ENCODE measurements around the gene CALD1. TPM values are rescaled to one million over a fixed set of nuclear protein-coding genes. Genes with fewer than 3 reads are reported as not detected.

Gene CALD1
- polyA plus RNA-seq, 6 donors from 2014 or later = 0.12 to 1.3 (median 0.64) TPM; not detected in 1

- DNase-seq (no peak), ATAC-seq (ENCODE audit: low read depth in 2 of 2) (no peak)
- Mint-ChIP-seq H3K4me3 (no peak overlapping the region), H3K4me1 (peaks cover 0 to 7% (median 4%) of the 10 kb centered on the region in 3 donors), H3K9me3 (peaks cover 0 to 9% (median 0%) of the 10 kb centered on the region in 7 donors), H3K27me3 (peaks cover 0 to 8% (median 0%) of the 10 kb centered on the region in 3 donors), H3K27ac (no peak overlapping the region), H3K36me3 (no peaks in the 10 kb centered on the region)
Observed at GRCh38 chr7:134847851-134848588, 68.6 kb downstream of the CALD1 start.

DNA sequence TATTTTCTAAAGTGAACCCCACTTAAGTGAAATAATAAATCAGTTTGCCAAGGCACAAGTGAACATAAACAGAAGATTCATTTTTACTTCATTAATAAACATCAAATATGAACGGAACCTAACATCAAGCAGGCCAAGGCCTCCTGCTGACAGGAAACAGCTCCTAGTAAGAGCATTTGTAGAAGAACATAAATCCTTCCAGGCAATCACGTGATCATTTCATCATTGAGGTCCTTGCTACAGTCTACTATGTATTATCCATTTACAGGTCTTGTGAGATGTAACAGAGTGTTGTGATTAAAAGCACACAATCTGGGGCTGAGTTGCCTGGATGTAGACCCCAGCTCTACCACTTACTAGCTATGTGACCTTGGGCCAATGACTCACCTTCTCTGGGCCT, 70.6 kb downstream of the CALD1 start:
- Mint-ChIP-seq H3K27me3 (peaks cover 0 to 8% (median 0%) of the 10 kb centered on the region in 3 donors), H3K4me3 (no peak overlapping the region), H3K9me3 (peaks cover 0 to 9% (median 0%) of the 10 kb centered on the region in 7 donors), H3K36me3 (no peaks in the 10 kb centered on the region), H3K27ac (no peak overlapping the region), H3K4me1 (peaks cover 4 to 12% (median 4%) of the 10 kb centered on the region in 3 donors)
- ATAC-seq (ENCODE audit: low read depth in 2 of 2) (no peak), DNase-seq (no peak)

- peaks cover 4 to 13% (median 5%) of the 10 kb centered on the region in 3 donors for H3K4me1 Mint-ChIP-seq
- H3K9me3 Mint-ChIP-seq = peaks cover 0 to 9% (median 0%) of the 10 kb centered on the region in 7 donors
- no peak for DNase-seq
- H3K36me3 Mint-ChIP-seq = no peaks in the 10 kb centered on the region
- ATAC-seq (ENCODE audit: low read depth in 2 of 2) = no peak
- no peak overlapping the region for H3K4me3 Mint-ChIP-seq
- H3K27ac Mint-ChIP-seq = no peak overlapping the region
- peaks cover 0 to 5% (median 0%) of the 10 kb centered on the region in 3 donors for H3K27me3 Mint-ChIP-seq
Observed at GRCh38 chr7:134851141-134851540, 71.7 kb downstream of the CALD1 start.

GRCh38 chr7:134852625-134853024, 73.2 kb downstream of the CALD1 start:
- Mint-ChIP-seq H3K27ac (peak overlapping the region in 1 of 6 donors; percentile 15), H3K4me3 (no peak overlapping the region), H3K27me3 (no peaks in the 10 kb centered on the region), H3K36me3 (no peaks in the 10 kb centered on the region), H3K9me3 (peaks cover 0 to 9% (median 0%) of the 10 kb centered on the region in 7 donors), H3K4me1 (peaks cover 4 to 13% (median 5%) of the 10 kb centered on the region in 3 donors)
- ATAC-seq (ENCODE audit: low read depth in 2 of 2) (no peak), DNase-seq (no peak)

DNA sequence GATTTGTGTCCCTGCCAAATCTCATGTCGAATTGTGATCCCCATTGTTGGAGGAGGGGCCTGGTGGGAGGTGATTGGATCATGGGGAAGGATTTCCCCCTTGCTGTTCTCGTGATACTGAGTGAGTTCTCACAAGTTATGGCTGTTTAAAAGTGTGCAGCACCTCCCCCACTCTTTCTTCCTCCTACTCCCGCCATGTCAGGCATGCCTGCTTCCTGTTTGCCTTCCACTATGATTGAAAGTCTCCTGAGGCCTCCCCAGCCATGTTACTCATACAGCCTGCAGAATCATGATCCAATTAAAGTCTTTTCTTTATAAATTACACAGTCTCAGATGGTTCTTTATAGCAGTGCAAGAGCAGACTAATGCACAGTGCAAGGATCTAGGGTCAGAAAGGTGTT, 75.4 kb downstream of the CALD1 start:
- peak overlapping the region in 1 of 8 donors; percentile 16 for H3K4me3 Mint-ChIP-seq
- DNase-seq (no peak), ATAC-seq (ENCODE audit: low read depth in 2 of 2) (no peak)
- peaks cover 4 to 13% (median 5%) of the 10 kb centered on the region in 3 donors for H3K4me1 Mint-ChIP-seq
- no peaks in the 10 kb centered on the region for H3K27me3 Mint-ChIP-seq
- no peak overlapping the region for H3K27ac Mint-ChIP-seq
- H3K9me3 Mint-ChIP-seq = peaks cover 0 to 9% (median 0%) of the 10 kb centered on the region in 7 donors
- no peaks in the 10 kb centered on the region for H3K36me3 Mint-ChIP-seq

- peak overlapping the region in 1 of 6 donors; percentile 28 for H3K27ac Mint-ChIP-seq
- no peaks in the 10 kb centered on the region for H3K27me3 Mint-ChIP-seq
- H3K36me3 Mint-ChIP-seq = no peaks in the 10 kb centered on the region
- no peak for DNase-seq
- H3K9me3 Mint-ChIP-seq = peaks cover 0 to 9% (median 0%) of the 10 kb centered on the region in 7 donors
- ATAC-seq (ENCODE audit: low read depth in 2 of 2) = no peak
- peaks cover 4 to 13% (median 5%) of the 10 kb centered on the region in 3 donors for H3K4me1 Mint-ChIP-seq
- H3K4me3 Mint-ChIP-seq = no peak overlapping the region
Observed at GRCh38 chr7:134855442-134855841, 76.0 kb downstream of the CALD1 start.

- ATAC-seq (ENCODE audit: low read depth in 2 of 2) (no peak), DNase-seq (no peak)
- H3K4me1 Mint-ChIP-seq = peaks cover 0 to 7% (median 5%) of the 10 kb centered on the region in 3 donors
- H3K27ac Mint-ChIP-seq = no peak overlapping the region
- H3K9me3 Mint-ChIP-seq = peaks cover 0 to 5% (median 0%) of the 10 kb centered on the region in 7 donors
- H3K4me3 Mint-ChIP-seq = no peak overlapping the region
- H3K27me3 Mint-ChIP-seq = no peaks in the 10 kb centered on the region
- no peaks in the 10 kb centered on the region for H3K36me3 Mint-ChIP-seq
Observed at GRCh38 chr7:134856091-134856490, 76.7 kb downstream of the CALD1 start.

DNA sequence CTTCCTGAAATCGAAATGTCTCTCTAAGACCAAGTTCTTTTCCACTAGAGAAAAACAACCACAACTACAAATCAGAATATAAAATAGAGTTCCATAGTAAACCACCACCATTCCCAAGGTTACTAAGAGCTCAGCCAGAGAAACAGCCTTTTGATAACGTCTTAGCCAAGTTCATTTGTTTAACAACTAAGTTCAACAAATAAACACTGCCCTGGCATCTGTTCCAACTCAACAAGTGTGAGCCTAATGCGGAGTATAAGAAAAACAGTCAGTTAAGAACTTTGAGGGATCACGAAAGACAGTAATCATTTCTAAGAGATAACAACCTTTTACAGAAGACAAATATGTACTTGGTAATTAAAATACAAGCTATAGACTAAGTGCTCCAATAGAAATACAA, 77.3 kb downstream of the CALD1 start:
- Mint-ChIP-seq H3K36me3 (no peaks in the 10 kb centered on the region), H3K4me1 (peaks cover 0 to 6% (median 5%) of the 10 kb centered on the region in 3 donors), H3K27ac (no peak overlapping the region), H3K4me3 (no peak overlapping the region), H3K9me3 (peaks cover 0 to 4% (median 0%) of the 10 kb centered on the region in 7 donors), H3K27me3 (no peaks in the 10 kb centered on the region)
- no peak for DNase-seq
- no peak for ATAC-seq (ENCODE audit: low read depth in 2 of 2)

GRCh38 chr7:134857958-134858357, 78.5 kb downstream of the CALD1 start:
- Mint-ChIP-seq H3K27me3 (peaks cover 0 to 4% (median 0%) of the 10 kb centered on the region in 3 donors), H3K4me1 (peaks cover 0 to 6% (median 5%) of the 10 kb centered on the region in 3 donors), H3K9me3 (peaks cover 0 to 3% (median 0%) of the 10 kb centered on the region in 7 donors), H3K4me3 (no peak overlapping the region), H3K27ac (no peak overlapping the region), H3K36me3 (no peaks in the 10 kb centered on the region)
- ATAC-seq (ENCODE audit: low read depth in 2 of 2) (no peak), DNase-seq (no peak)

GRCh38 chr7:134859783-134860182, 80.3 kb downstream of the CALD1 start:
- H3K27me3 Mint-ChIP-seq = peaks cover 0 to 12% (median 0%) of the 10 kb centered on the region in 3 donors
- H3K4me1 Mint-ChIP-seq = peaks cover 0 to 4% (median 4%) of the 10 kb centered on the region in 3 donors
- no peaks in the 10 kb centered on the region for H3K36me3 Mint-ChIP-seq
- H3K4me3 Mint-ChIP-seq = no peak overlapping the region
- DNase-seq (no peak), ATAC-seq (ENCODE audit: low read depth in 2 of 2) (no peak)
- peaks cover 0 to 1% (median 0%) of the 10 kb centered on the region in 7 donors for H3K9me3 Mint-ChIP-seq
- no peak overlapping the region for H3K27ac Mint-ChIP-seq

DNA sequence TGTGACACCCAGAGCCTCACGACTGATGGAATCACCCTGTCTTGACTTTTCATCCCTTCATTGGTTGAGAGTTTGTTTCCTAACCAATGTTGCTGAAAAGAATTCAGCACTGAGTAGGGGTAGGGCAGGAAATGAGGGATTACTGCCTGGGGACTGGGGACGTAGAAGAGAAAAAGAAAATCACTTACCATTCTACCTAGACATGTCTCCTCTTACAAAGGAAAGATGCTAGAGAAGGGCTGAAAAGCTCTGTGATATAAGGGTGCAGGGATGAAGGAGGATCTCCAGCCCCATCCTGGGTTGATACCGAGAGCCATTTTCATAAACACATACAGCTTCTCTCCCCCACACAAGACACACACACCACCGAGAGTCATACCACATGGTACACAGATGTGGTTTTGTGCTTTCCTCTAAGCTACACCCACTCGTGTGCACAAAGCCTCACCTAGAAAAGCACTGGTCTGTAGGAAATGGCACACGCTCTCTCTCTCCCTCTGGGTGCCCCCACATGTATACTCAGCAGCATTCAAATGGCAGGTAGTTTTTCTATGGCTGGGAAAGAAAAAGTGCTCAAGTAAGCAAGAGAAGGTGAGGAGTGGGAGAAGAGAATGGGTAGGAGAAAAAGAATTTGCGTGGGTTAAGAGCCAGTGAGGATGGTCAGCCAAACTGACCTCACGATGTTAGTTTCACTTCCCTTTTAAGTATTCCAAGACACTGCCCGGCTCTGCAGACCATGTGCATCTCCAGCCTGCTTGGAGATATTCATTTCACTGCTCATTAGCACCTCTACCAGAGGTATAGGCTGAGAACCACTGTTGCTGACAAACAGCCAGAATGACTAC, 85.8 kb downstream of the CALD1 start:
- Mint-ChIP-seq H3K27me3 (peaks cover 0 to 21% (median 0%) of the 10 kb centered on the region in 3 donors), H3K4me3 (no peak overlapping the region), H3K36me3 (no peaks in the 10 kb centered on the region), H3K27ac (no peak overlapping the region), H3K4me1 (no peaks in the 10 kb centered on the region), H3K9me3 (no peaks in the 10 kb centered on the region)
- DNase-seq (no peak), ATAC-seq (ENCODE audit: low read depth in 2 of 2) (no peak)

GRCh38 chr7:134866617-134867016, 87.2 kb downstream of the CALD1 start:
- Mint-ChIP-seq H3K27ac (no peak overlapping the region), H3K36me3 (no peaks in the 10 kb centered on the region), H3K9me3 (no peaks in the 10 kb centered on the region), H3K4me1 (no peaks in the 10 kb centered on the region), H3K27me3 (peaks cover 0 to 21% (median 0%) of the 10 kb centered on the region in 3 donors), H3K4me3 (no peak overlapping the region)
- ATAC-seq (ENCODE audit: low read depth in 2 of 2) (no peak), DNase-seq (no peak)

DNA sequence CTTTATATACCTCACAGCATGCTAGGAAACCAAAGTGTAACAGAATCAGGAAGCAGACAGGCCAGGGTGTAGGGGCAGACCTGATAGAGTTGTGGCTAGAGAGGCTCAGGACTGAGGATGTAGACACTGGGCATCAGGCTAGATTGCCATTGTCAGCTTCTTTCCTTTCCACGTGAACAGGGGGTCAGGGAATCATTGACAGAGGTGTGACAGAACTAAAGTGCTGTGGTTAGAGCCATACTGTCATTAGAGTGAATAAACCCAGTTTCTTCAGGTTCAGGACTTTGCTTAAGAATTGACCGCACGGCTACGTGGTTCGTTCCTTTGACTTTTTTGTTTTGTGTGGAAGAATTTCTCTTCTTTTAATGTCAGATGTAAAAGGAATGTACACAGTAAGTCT, 90.7 kb downstream of the CALD1 start:
- no peak for ATAC-seq (ENCODE audit: low read depth in 2 of 2)

More for the DNA sequence above, 90.7 kb downstream of the CALD1 start:
- Mint-ChIP-seq H3K9me3 (no peaks in the 10 kb centered on the region), H3K4me3 (no peak overlapping the region), H3K27me3 (peaks cover 11 to 26% (median 12%) of the 10 kb centered on the region in 3 donors), H3K4me1 (peaks cover 0 to 4% (median 0%) of the 10 kb centered on the region in 3 donors), H3K36me3 (no peaks in the 10 kb centered on the region), H3K27ac (no peak overlapping the region)
- no peak for DNase-seq

Data from naive B cell (primary cell).